ENCODE data around the gene EPHB3. TPM values are rescaled to one million over a fixed set of nuclear protein-coding genes. Genes with fewer than 3 reads are reported as not detected.
A peak's percentile ranks its signal among the peaks of the same experiment; 100 is the strongest.

EPHB3 gene
- total RNA-seq, 1 experiment from 2014 or later = 6.0 TPM

DNA sequence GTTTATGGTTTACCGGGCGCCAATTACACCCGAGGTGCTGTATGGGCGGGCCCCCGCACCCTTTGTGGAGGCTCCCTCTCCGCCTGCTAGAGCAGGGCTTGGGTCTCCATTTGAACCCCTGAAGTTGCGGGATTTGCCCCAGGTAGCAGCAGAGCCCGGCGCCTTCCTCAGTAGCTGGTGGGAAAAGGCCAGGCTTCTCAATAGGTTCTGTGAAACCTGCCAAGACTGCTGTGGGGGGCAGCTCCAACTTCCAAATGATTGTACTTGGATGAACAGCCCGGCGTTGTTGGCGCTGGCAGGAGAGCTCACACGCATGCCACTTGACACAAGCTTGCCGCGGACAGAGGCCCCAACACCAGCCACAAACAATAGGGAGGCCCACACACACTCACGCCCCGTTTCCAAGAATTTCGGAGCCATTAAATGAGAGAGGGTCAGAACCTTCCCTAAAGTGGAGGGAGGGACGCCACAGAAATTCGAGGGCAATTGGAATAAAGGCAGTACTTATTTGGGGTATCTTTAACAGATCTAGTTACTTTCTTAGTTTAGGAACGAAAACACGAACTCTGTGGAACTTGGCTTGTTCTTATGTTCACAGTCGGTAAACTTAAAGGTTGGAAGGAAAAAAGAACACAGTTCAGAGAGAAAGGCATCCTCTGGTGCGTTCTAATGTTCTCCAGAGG lies 1.4 kb downstream of the EPHB3 start:
- ATAC-seq (no peak), DNase-seq (ENCODE audit: low read depth, low spot score) (no peak)
- BruUV-seq (replicated peaks) = no TSS peak
- peaks cover 24% of the 10 kb centered on the region for H3K4me1 ChIP-seq (ENCODE audit: control insufficient read depth, insufficient read depth, low read length)
- no peak overlapping the region for H3K27ac ChIP-seq (ENCODE audit: low read length)
- H3K36me3 ChIP-seq (ENCODE audit: control insufficient read depth, insufficient read depth, low read length) = no peaks in the 10 kb centered on the region
- in situ Hi-C loops (cut with HindIII; ENCODE audit: low pct_unique_long_range_greater_than_20kb, low sequenced_read_pairs) = no loop called here
- ChIA-PET CTCF (no interaction called here), POLR2A (no interaction called here)
- intact Hi-C loops (cut with micrococcal nuclease; ENCODE audit: unreplicated experiment) = no loop called here
- H3K4me3 ChIP-seq (ENCODE audit: low read depth in 2 of 2, low read length in 2 of 2) = peak overlapping the region in 1 of 2 experiments; percentile 55; a peak in 1 of 4 replicates
- TF ChIP-seq, protein P1, sequence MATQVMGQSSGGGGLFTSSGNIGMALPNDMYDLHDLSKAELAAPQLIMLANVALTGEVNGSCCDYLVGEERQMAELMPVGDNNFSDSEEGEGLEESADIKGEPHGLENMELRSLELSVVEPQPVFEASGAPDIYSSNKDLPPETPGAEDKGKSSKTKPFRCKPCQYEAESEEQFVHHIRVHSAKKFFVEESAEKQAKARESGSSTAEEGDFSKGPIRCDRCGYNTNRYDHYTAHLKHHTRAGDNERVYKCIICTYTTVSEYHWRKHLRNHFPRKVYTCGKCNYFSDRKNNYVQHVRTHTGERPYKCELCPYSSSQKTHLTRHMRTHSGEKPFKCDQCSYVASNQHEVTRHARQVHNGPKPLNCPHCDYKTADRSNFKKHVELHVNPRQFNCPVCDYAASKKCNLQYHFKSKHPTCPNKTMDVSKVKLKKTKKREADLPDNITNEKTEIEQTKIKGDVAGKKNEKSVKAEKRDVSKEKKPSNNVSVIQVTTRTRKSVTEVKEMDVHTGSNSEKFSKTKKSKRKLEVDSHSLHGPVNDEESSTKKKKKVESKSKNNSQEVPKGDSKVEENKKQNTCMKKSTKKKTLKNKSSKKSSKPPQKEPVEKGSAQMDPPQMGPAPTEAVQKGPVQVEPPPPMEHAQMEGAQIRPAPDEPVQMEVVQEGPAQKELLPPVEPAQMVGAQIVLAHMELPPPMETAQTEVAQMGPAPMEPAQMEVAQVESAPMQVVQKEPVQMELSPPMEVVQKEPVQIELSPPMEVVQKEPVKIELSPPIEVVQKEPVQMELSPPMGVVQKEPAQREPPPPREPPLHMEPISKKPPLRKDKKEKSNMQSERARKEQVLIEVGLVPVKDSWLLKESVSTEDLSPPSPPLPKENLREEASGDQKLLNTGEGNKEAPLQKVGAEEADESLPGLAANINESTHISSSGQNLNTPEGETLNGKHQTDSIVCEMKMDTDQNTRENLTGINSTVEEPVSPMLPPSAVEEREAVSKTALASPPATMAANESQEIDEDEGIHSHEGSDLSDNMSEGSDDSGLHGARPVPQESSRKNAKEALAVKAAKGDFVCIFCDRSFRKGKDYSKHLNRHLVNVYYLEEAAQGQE (IDR thresholded peaks at IDR 0.05; ENCODE audit: insufficient read depth in 1 of 2, low read depth in 2 of 2, low read length in 1 of 2) = no peak
- no peak for TF ChIP-seq POLR2AphosphoS5 (IDR thresholded peaks at IDR 0.05; ENCODE audit: low read depth, low read length)
- no peak for TF ChIP-seq TCF7L2 (IDR thresholded peaks at IDR 0.05; ENCODE audit: low read depth, low read length)
- no peak for TF ChIP-seq SIN3A (IDR thresholded peaks at IDR 0.05; ENCODE audit: borderline replicate concordance, insufficient read depth, low read depth, low read length)
- TF ChIP-seq, protein P2, sequence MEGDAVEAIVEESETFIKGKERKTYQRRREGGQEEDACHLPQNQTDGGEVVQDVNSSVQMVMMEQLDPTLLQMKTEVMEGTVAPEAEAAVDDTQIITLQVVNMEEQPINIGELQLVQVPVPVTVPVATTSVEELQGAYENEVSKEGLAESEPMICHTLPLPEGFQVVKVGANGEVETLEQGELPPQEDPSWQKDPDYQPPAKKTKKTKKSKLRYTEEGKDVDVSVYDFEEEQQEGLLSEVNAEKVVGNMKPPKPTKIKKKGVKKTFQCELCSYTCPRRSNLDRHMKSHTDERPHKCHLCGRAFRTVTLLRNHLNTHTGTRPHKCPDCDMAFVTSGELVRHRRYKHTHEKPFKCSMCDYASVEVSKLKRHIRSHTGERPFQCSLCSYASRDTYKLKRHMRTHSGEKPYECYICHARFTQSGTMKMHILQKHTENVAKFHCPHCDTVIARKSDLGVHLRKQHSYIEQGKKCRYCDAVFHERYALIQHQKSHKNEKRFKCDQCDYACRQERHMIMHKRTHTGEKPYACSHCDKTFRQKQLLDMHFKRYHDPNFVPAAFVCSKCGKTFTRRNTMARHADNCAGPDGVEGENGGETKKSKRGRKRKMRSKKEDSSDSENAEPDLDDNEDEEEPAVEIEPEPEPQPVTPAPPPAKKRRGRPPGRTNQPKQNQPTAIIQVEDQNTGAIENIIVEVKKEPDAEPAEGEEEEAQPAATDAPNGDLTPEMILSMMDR (IDR thresholded peaks at IDR 0.05) = no peak
- H3K27me3 ChIP-seq (ENCODE audit: control insufficient read depth, insufficient read depth, low read length) = peaks cover 2% of the 10 kb centered on the region; the same call in 1 of the 2 replicates
- H3K9me3 ChIP-seq (ENCODE audit: control insufficient read depth, insufficient read depth, low read depth, low read length) = no peaks in the 10 kb centered on the region

DNA sequence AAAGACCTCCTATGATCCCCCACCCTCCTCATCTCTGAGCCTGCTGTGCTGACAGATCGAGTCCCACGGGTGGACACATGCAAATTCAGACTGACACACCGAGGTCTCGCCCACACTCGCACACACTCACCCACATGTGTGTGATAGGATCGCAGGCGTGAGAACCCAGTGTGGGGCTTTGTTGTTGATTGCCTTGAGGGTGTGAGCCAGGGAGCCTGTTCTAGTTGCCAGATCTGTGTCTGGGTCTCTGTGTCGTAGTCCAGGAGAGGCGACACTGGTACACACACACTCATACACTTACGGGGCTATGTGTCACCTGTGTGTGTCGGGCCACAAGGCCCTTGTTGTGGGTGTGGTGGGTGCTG lies 2.0 kb downstream of the EPHB3 start:
- Histone ChIP-seq H3K4me1 (ENCODE audit: control insufficient read depth, insufficient read depth, low read length) (peaks cover 24% of the 10 kb centered on the region), H3K4me3 (ENCODE audit: low read depth in 2 of 2, low read length in 2 of 2) (no peak overlapping the region), H3K27ac (ENCODE audit: low read length) (no peak overlapping the region), H3K27me3 (ENCODE audit: control insufficient read depth, insufficient read depth, low read length) (peaks cover 2% of the 10 kb centered on the region; the same call in 1 of the 2 replicates), H3K9me3 (ENCODE audit: control insufficient read depth, insufficient read depth, low read depth, low read length) (no peaks in the 10 kb centered on the region), H3K36me3 (ENCODE audit: control insufficient read depth, insufficient read depth, low read length) (no peaks in the 10 kb centered on the region)
- TF ChIP-seq SIN3A (IDR thresholded peaks at IDR 0.05; ENCODE audit: borderline replicate concordance, insufficient read depth, low read depth, low read length) (no peak), TCF7L2 (IDR thresholded peaks at IDR 0.05; ENCODE audit: low read depth, low read length) (no peak), POLR2AphosphoS5 (IDR thresholded peaks at IDR 0.05; ENCODE audit: low read depth, low read length) (no peak)
- TF ChIP-seq, protein P2 (IDR thresholded peaks at IDR 0.05) = no peak
- TF ChIP-seq, protein P1 (IDR thresholded peaks at IDR 0.05; ENCODE audit: insufficient read depth in 1 of 2, low read depth in 2 of 2, low read length in 1 of 2) = no peak
- ATAC-seq (no peak), DNase-seq (ENCODE audit: low read depth, low spot score) (no peak)
- intact Hi-C loops (cut with micrococcal nuclease; ENCODE audit: unreplicated experiment) (no loop called here), in situ Hi-C loops (cut with HindIII; ENCODE audit: low pct_unique_long_range_greater_than_20kb, low sequenced_read_pairs) (no loop called here)
- POLR2A ChIA-PET = no interaction called here
- no TSS peak for BruUV-seq (replicated peaks)
- CTCF ChIA-PET = no interaction called here

Data from Panc1 (cell line).